HEK293 (cell line): ENCODE measurements around the gene C2CD2.

Source experiments
- CTCF ChIA-PET: fragments of 350-600 bp; formaldehyde crosslinking; extraction: SDS; loops from one replicate; lab custom pipeline; 2021; ENCODE audit warnings: antibody characterized with exemption; lab: Yijun Ruan, JAX
- POLR2A ChIA-PET: fragments of 300-600 bp; formaldehyde crosslinking; extraction: SDS; loops from one replicate; lab custom pipeline; 2020; ENCODE audit warnings: antibody characterized with exemption, inconsistent platforms; lab: Yijun Ruan, JAX
- H3K27ac ChIP-seq: fragments of 200-500 bp; sonication (Bioruptor generic); 2 replicates; pipeline ENCODE4 v1.5.1; 2014; ENCODE audit warnings: low read depth, low read length, control low read depth, inconsistent platforms; ENCODE audit errors: extremely low read depth
- H3K36me3 ChIP-seq, 2 experiments: fragments of 200-500 bp in 1 of 2; sonication (Bioruptor generic) in 1 of 2; 1 replicate in 1 of 2; 2 replicates in 1 of 2; pipeline ENCODE4 v1.5.1; 2014 to 2017; ENCODE audit warnings: inconsistent platforms in 2 of 2, low read length in 2 of 2; ENCODE audit not compliant: control insufficient read depth in 2 of 2, insufficient read depth in 1 of 2
- H3K4me1 ChIP-seq: fragments of 200-500 bp; sonication (Bioruptor generic); 2 replicates; pipeline ENCODE4 v1.5.1; 2014; ENCODE audit warnings: mild to moderate bottlenecking, low read length, inconsistent platforms; ENCODE audit not compliant: control insufficient read depth, insufficient read depth
- H3K4me3 ChIP-seq: 2 replicates; pipeline ENCODE4 v1.5.1; 2011; ENCODE audit warnings: low read depth, mild to moderate bottlenecking, control low read depth, low read length, moderate library complexity
- H3K9me3 ChIP-seq: fragments of 200-500 bp; sonication (Bioruptor generic); 2 replicates; pipeline ENCODE4 v1.5.1; 2014; ENCODE audit warnings: low read depth, low read length, inconsistent platforms; ENCODE audit not compliant: control insufficient read depth, insufficient read depth
- GFI1B ChIP-seq: fragments of 450-650 bp; formaldehyde crosslinking; IDR thresholded peaks from 2 replicates; pipeline ENCODE4 v1.5.1; 2016; ENCODE audit warnings: missing biosample characterization, missing genetic modification characterization
- KLF17 ChIP-seq: fragments of 450-650 bp; formaldehyde crosslinking; IDR thresholded peaks from 2 replicates; pipeline ENCODE4 v1.5.1; 2016; ENCODE audit warnings: missing biosample characterization, missing genetic modification characterization
- MEIS1 ChIP-seq: sonication (generic); formaldehyde crosslinking; IDR thresholded peaks from 2 replicates; pipeline ENCODE4 v1.8.1; 2022; ENCODE audit warnings: missing genetic modification reagents, mild to moderate bottlenecking, borderline replicate concordance
- SALL2 ChIP-seq: fragments of 450-650 bp; formaldehyde crosslinking; IDR thresholded peaks from 2 replicates; pipeline ENCODE4 v1.5.0; 2017; ENCODE audit warnings: missing biosample characterization, mild to moderate bottlenecking, missing genetic modification characterization, borderline replicate concordance
- ZNF112 ChIP-seq: fragments of 450-650 bp; formaldehyde crosslinking; IDR thresholded peaks from 2 replicates; pipeline ENCODE4 v1.5.0; 2017; ENCODE audit warnings: missing biosample characterization, missing genetic modification characterization
- ZNF148 ChIP-seq: fragments of 450-650 bp; formaldehyde crosslinking; IDR thresholded peaks from 2 replicates; pipeline ENCODE4 v1.5.0; 2017; ENCODE audit warnings: missing biosample characterization, missing genetic modification characterization, borderline replicate concordance
- ZNF174 ChIP-seq: fragments of 450-650 bp; formaldehyde crosslinking; IDR thresholded peaks from 2 replicates; pipeline ENCODE4 v1.5.0; 2017; ENCODE audit warnings: missing biosample characterization, mild to moderate bottlenecking, missing genetic modification characterization
- ZNF23 ChIP-seq: fragments of 450-650 bp; formaldehyde crosslinking; IDR thresholded peaks from 2 replicates; pipeline ENCODE4 v1.5.1; 2016; ENCODE audit warnings: missing biosample characterization, missing genetic modification characterization, borderline replicate concordance
- ZNF341 ChIP-seq: fragments of 450-650 bp; formaldehyde crosslinking; IDR thresholded peaks from 2 replicates; pipeline ENCODE4; 2016; ENCODE audit warnings: low read depth, missing biosample characterization, missing genetic modification characterization
- ZNF433 ChIP-seq: fragments of 450-650 bp; formaldehyde crosslinking; IDR thresholded peaks from 2 replicates; pipeline ENCODE4 v1.5.1; 2016; ENCODE audit warnings: missing biosample characterization, missing genetic modification characterization, low read depth
- ZNF548 ChIP-seq: fragments of 450-650 bp; formaldehyde crosslinking; IDR thresholded peaks from 2 replicates; pipeline ENCODE4 v1.5.1; 2016; ENCODE audit warnings: missing biosample characterization, missing genetic modification characterization
- ZNF560 ChIP-seq: fragments of 450-650 bp; formaldehyde crosslinking; IDR thresholded peaks from 2 replicates; pipeline ENCODE4 v1.5.1; 2017; ENCODE audit warnings: missing biosample characterization, missing genetic modification characterization, borderline replicate concordance
- ZNF677 ChIP-seq: fragments of 450-650 bp; IDR thresholded peaks from 2 replicates; pipeline ENCODE4 v1.5.0; 2018; ENCODE audit warnings: missing biosample characterization, mild to moderate bottlenecking, missing genetic modification characterization, moderate library complexity
- ZNF76 ChIP-seq: fragments of 450-650 bp; formaldehyde crosslinking; IDR thresholded peaks from 2 replicates; pipeline ENCODE4; 2016; ENCODE audit warnings: low read depth, missing biosample characterization, missing genetic modification characterization, borderline replicate concordance
- ZNF837 ChIP-seq: fragments of 450-650 bp; formaldehyde crosslinking; IDR thresholded peaks from 2 replicates; pipeline ENCODE4 v1.5.1; 2016; ENCODE audit warnings: missing biosample characterization, missing genetic modification characterization
- ZSCAN30 ChIP-seq: fragments of 450-650 bp; IDR thresholded peaks from 2 replicates; pipeline ENCODE4 v1.5.1; 2018; ENCODE audit warnings: missing biosample characterization, mild to moderate bottlenecking, missing genetic modification characterization, moderate library complexity
- TF ChIP-seq, protein P1 (sequence below): fragments of 450-650 bp; formaldehyde crosslinking; IDR thresholded peaks from 2 replicates; pipeline ENCODE4 v1.5.1; 2016; ENCODE audit warnings: missing biosample characterization, missing genetic modification characterization
- TF ChIP-seq, protein P2 (sequence below): fragments of 450-650 bp; formaldehyde crosslinking; IDR thresholded peaks from 2 replicates; pipeline ENCODE4 v1.5.1; 2016; ENCODE audit warnings: missing biosample characterization, missing genetic modification characterization
- TF ChIP-seq, protein P3 (sequence below): fragments of 450-650 bp; formaldehyde crosslinking; IDR thresholded peaks from 2 replicates; pipeline ENCODE4 v1.5.1; 2017; ENCODE audit warnings: missing biosample characterization, missing genetic modification characterization
- TF ChIP-seq, protein P4 (sequence below): fragments of 450-650 bp; formaldehyde crosslinking; IDR thresholded peaks from 2 replicates; pipeline ENCODE4 v1.5.1; 2016; ENCODE audit warnings: missing biosample characterization, missing genetic modification characterization

The C2CD2 gene

GRCh38 chr21:41846033-41846317, 107.8 kb downstream of the C2CD2 start:
- no peak overlapping the region for H3K4me3 ChIP-seq
- TF ChIP-seq SALL2 (tag by site-specific recombination) = no peak
- TF ChIP-seq, protein P1, sequence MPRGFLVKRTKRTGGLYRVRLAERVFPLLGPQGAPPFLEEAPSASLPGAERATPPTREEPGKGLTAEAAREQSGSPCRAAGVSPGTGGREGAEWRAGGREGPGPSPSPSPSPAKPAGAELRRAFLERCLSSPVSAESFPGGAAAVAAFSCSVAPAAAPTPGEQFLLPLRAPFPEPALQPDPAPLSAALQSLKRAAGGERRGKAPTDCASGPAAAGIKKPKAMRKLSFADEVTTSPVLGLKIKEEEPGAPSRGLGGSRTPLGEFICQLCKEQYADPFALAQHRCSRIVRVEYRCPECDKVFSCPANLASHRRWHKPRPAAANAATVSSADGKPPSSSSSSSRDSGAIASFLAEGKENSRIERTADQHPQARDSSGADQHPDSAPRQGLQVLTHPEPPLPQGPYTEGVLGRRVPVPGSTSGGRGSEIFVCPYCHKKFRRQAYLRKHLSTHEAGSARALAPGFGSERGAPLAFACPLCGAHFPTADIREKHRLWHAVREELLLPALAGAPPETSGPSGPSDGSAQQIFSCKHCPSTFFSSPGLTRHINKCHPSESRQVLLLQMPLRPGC (tag by site-specific recombination) = no peak
- TF ChIP-seq KLF17 = no peak
- TF ChIP-seq ZNF112 (tag by site-specific recombination) = no peak
- no peak for TF ChIP-seq ZNF341 (tag by site-specific recombination)
- no peak for TF ChIP-seq ZSCAN30
- no peak for TF ChIP-seq MEIS1 (CRISPR knock-in tag)
- TF ChIP-seq, protein P2, sequence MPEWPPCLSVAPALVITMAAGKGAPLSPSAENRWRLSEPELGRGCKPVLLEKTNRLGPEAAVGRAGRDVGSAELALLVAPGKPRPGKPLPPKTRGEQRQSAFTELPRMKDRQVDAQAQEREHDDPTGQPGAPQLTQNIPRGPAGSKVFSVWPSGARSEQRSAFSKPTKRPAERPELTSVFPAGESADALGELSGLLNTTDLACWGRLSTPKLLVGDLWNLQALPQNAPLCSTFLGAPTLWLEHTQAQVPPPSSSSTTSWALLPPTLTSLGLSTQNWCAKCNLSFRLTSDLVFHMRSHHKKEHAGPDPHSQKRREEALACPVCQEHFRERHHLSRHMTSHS (tag by site-specific recombination) = no peak
- TF ChIP-seq GFI1B = no peak
- TF ChIP-seq, protein P3, sequence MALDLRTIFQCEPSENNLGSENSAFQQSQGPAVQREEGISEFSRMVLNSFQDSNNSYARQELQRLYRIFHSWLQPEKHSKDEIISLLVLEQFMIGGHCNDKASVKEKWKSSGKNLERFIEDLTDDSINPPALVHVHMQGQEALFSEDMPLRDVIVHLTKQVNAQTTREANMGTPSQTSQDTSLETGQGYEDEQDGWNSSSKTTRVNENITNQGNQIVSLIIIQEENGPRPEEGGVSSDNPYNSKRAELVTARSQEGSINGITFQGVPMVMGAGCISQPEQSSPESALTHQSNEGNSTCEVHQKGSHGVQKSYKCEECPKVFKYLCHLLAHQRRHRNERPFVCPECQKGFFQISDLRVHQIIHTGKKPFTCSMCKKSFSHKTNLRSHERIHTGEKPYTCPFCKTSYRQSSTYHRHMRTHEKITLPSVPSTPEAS (tag by site-specific recombination) = no peak
- TF ChIP-seq ZNF560 = no peak
- TF ChIP-seq ZNF76 (tag by site-specific recombination) = no peak
- TF ChIP-seq, protein P4, sequence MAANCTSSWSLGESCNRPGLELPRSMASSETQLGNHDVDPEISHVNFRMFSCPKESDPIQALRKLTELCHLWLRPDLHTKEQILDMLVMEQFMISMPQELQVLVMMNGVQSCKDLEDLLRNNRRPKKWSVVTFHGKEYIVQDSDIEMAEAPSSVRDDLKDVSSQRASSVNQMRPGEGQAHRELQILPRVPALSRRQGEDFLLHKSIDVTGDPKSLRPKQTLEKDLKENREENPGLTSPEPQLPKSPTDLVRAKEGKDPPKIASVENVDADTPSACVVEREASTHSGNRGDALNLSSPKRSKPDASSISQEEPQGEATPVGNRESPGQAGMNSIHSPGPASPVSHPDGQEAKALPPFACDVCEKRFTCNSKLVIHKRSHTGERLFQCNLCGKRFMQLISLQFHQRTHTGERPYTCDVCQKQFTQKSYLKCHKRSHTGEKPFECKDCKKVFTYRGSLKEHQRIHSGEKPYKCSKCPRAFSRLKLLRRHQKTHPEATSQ (tag by site-specific recombination) = no peak
- TF ChIP-seq ZNF548 (tag by site-specific recombination) = no peak
- no peak for TF ChIP-seq ZNF677 (tag by site-specific recombination)
- TF ChIP-seq ZNF433 (tag by site-specific recombination) = no peak
- TF ChIP-seq ZNF837 = no peak
- no peak for TF ChIP-seq ZNF174 (tag by site-specific recombination)
- TF ChIP-seq ZNF23 (tag by site-specific recombination) = no peak
- no peak for TF ChIP-seq ZNF148 (tag by site-specific recombination)
- no peaks in the 10 kb centered on the region; a peak in 1 of 3 replicates for H3K36me3 ChIP-seq
- no peaks in the 10 kb centered on the region for H3K4me1 ChIP-seq
- ChIA-PET POLR2A (no interaction called here), CTCF (interaction anchor here (2.5 kb wide), 1 partner anchor 29 kb away, joined by 13 read pairs; no protein-coding TSS in a partner anchor)
- no peak overlapping the region for H3K27ac ChIP-seq
- H3K9me3 ChIP-seq = no peaks in the 10 kb centered on the region
